ENCODE measurements around the gene LRP11.

DNA sequence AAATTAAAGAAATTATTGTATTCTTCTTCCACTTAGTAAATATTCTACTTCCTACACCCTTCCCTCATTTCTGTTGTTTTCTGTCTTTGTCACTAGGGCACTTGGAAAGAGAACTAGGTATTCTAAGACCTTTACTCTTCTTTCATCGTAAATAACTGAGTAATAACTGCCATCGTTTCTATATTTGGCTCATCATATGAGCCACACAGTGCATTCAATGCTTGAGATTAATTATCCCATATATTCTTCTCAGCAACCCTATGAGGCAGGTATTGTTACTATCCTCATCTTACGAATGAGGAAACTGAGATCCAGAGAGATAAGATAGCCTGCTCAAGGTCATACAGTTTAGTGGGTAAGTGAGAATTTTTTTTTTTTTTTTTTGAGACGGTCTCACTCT lies 38.9 kb downstream of the LRP11 start:
- no peak for TF ChIP-seq EZH2 (optimal IDR thresholded peaks at IDR 0.05; ENCODE audit: low read depth, low read length)
- TF ChIP-seq, protein P1, sequence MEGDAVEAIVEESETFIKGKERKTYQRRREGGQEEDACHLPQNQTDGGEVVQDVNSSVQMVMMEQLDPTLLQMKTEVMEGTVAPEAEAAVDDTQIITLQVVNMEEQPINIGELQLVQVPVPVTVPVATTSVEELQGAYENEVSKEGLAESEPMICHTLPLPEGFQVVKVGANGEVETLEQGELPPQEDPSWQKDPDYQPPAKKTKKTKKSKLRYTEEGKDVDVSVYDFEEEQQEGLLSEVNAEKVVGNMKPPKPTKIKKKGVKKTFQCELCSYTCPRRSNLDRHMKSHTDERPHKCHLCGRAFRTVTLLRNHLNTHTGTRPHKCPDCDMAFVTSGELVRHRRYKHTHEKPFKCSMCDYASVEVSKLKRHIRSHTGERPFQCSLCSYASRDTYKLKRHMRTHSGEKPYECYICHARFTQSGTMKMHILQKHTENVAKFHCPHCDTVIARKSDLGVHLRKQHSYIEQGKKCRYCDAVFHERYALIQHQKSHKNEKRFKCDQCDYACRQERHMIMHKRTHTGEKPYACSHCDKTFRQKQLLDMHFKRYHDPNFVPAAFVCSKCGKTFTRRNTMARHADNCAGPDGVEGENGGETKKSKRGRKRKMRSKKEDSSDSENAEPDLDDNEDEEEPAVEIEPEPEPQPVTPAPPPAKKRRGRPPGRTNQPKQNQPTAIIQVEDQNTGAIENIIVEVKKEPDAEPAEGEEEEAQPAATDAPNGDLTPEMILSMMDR (IDR thresholded peaks at IDR 0.05; ENCODE audit: low read length) = no peak
- no peak for TF ChIP-seq EZH2phosphoT487 (IDR thresholded peaks at IDR 0.05; ENCODE audit: low read length)

Measured in MM.1S (cell line).